Measurements from ENCODE around the gene POMT2.

POMT2 gene

DNA sequence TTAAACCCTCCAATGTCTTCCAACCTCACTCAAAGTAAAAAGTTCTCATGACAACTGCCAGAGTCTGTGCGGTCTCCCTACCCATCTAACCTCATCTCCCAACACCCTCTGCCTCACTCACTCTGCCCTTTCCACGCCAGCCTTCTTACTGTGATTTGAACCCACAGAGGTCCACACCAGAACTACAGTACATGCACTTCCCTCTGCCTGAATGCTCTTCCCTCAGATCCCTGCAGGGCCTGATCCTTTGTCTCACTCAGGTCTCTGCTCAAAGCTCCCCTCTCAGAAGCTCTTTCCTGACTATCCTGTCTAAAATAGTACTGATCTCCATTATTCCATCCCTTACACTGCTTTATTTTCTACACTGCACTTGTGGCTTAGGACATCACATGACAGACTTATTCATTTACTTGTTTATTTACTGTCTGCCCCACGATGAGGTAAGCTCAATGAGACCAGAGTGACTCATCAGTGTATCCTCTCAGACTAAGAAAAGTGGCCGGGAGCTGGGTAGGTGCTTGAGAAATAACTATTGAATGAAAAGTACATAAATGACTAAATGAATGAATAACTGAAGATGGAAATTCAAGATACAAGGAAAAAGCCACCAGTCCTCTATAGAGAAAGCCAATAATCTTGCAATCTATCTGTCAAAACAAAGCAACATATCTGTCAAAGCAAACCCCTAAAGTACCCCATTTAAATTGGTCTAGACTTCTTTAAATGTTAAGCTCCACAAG lies 17.1 kb downstream of the POMT2 start:
- H3K4me1 Mint-ChIP-seq = peaks cover 32% of the 10 kb centered on the region

GRCh38 chr14:77302926-77303325 lies 17.8 kb downstream of the POMT2 start:
- no peak for DNase-seq
- H3K27me3 Mint-ChIP-seq (ENCODE audit: low read depth, poor library complexity) = no peaks in the 10 kb centered on the region
- TF ChIP-seq CTCF (IDR thresholded peaks at IDR 0.05) = no peak

More for the DNA sequence above, 17.1 kb downstream of the POMT2 start:
- Mint-ChIP-seq H3K9me3 (no peaks in the 10 kb centered on the region), H3K36me3 (ENCODE audit: low read depth) (peaks cover 23% of the 10 kb centered on the region), H3K27ac (no peak overlapping the region), H3K4me3 (no peak overlapping the region), H3K27me3 (ENCODE audit: low read depth, poor library complexity) (no peaks in the 10 kb centered on the region)
- DNase-seq = no peak
- TF ChIP-seq CTCF (IDR thresholded peaks at IDR 0.05) = no peak

GRCh38 chr14:77301103-77301502 lies 19.6 kb downstream of the POMT2 start:
- no peak overlapping the region for H3K4me3 Mint-ChIP-seq
- peaks cover 44% of the 10 kb centered on the region for H3K36me3 Mint-ChIP-seq (ENCODE audit: low read depth)
- no peaks in the 10 kb centered on the region for H3K9me3 Mint-ChIP-seq
- TF ChIP-seq CTCF (IDR thresholded peaks at IDR 0.05) = peak; percentile 67
- DNase-seq = peak; percentile 83
- no peak overlapping the region for H3K27ac Mint-ChIP-seq
- no peaks in the 10 kb centered on the region for H3K27me3 Mint-ChIP-seq (ENCODE audit: low read depth, poor library complexity)
- peaks cover 15% of the 10 kb centered on the region for H3K4me1 Mint-ChIP-seq

More at GRCh38 chr14:77302926-77303325, 17.8 kb downstream of the POMT2 start:
- Mint-ChIP-seq H3K36me3 (ENCODE audit: low read depth) (peaks cover 29% of the 10 kb centered on the region), H3K4me3 (no peak overlapping the region), H3K9me3 (no peaks in the 10 kb centered on the region), H3K4me1 (peaks cover 32% of the 10 kb centered on the region), H3K27ac (no peak overlapping the region)

- Mint-ChIP-seq H3K4me3 (no peak overlapping the region), H3K9me3 (no peaks in the 10 kb centered on the region), H3K36me3 (ENCODE audit: low read depth) (peaks cover 51% of the 10 kb centered on the region), H3K27me3 (ENCODE audit: low read depth, poor library complexity) (no peaks in the 10 kb centered on the region), H3K27ac (no peak overlapping the region), H3K4me1 (peaks cover 13% of the 10 kb centered on the region)
- no peak for DNase-seq
- TF ChIP-seq CTCF (IDR thresholded peaks at IDR 0.05) = no peak
Observed at GRCh38 chr14:77299771-77300170, 20.9 kb downstream of the POMT2 start.

DNA sequence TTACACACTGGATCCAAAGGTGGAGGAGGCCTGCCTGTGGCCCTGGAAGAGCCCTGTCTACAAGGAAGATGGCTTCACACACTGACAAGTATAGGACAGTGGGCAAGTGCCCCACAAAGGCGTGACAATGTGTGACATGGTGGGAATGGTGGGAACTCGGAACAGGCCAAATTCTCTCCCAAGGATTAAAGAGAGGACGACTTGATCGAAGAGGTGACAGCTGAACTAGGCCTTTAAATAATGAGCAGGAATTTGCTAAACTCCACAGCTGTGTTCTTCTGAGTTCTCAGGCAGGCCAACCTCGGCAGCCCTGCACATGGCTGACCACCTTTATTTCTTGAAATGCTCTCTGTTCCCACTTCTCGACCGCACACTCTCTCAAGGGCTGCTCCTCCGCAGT lies 23.8 kb downstream of the POMT2 start:
- H3K36me3 Mint-ChIP-seq (ENCODE audit: low read depth) = peaks cover 50% of the 10 kb centered on the region
- H3K27ac Mint-ChIP-seq = no peak overlapping the region
- no peak for DNase-seq
- H3K9me3 Mint-ChIP-seq = no peaks in the 10 kb centered on the region
- no peaks in the 10 kb centered on the region for H3K4me1 Mint-ChIP-seq
- no peaks in the 10 kb centered on the region for H3K27me3 Mint-ChIP-seq (ENCODE audit: low read depth, poor library complexity)
- no peak overlapping the region for H3K4me3 Mint-ChIP-seq
- TF ChIP-seq CTCF (IDR thresholded peaks at IDR 0.05) = no peak

- Mint-ChIP-seq H3K4me1 (no peaks in the 10 kb centered on the region), H3K27ac (no peak overlapping the region), H3K27me3 (ENCODE audit: low read depth, poor library complexity) (no peaks in the 10 kb centered on the region), H3K36me3 (ENCODE audit: low read depth) (peaks cover 50% of the 10 kb centered on the region), H3K9me3 (no peaks in the 10 kb centered on the region), H3K4me3 (no peak overlapping the region)
- DNase-seq = no peak
- TF ChIP-seq CTCF (IDR thresholded peaks at IDR 0.05) = no peak
Observed at GRCh38 chr14:77296155-77296554, 24.5 kb downstream of the POMT2 start.
